Duodenal mucosa (tissue), 2 donors: ENCODE measurements around the gene ADAMTS12.

Experiments
- H3K27ac ChIP-seq: one replicate; pipeline ENCODE4 v1.7.0; 2013; ENCODE audit warnings: low read depth, low read length
- H3K27me3 ChIP-seq, 2 donors: one replicate each; pipeline ENCODE4 v1.7.0; 2013; ENCODE audit warnings: low read length in 2 of 2, control low read depth in 1 of 2; ENCODE audit not compliant: insufficient read depth in 2 of 2, control insufficient read depth in 1 of 2
- H3K36me3 ChIP-seq, 2 donors: one replicate each; pipeline ENCODE4 v1.7.0; 2013; ENCODE audit warnings: low read length in 2 of 2, control low read depth in 1 of 2; ENCODE audit not compliant: insufficient read depth in 2 of 2, control insufficient read depth in 1 of 2
- H3K4me1 ChIP-seq, 2 donors: one replicate each; pipeline ENCODE4 v1.7.0; 2013; ENCODE audit warnings: low read length in 2 of 2, control low read depth in 1 of 2; ENCODE audit not compliant: insufficient read depth in 2 of 2, control insufficient read depth in 1 of 2
- H3K4me3 ChIP-seq, 2 donors: one replicate each; pipeline ENCODE4 v1.7.0; 2013; ENCODE audit warnings: low read length in 2 of 2, low read depth in 1 of 2
- H3K9ac ChIP-seq, 2 donors: one replicate each; pipeline ENCODE4 v1.7.0; 2013; ENCODE audit warnings: low read length in 2 of 2, low read depth in 1 of 2
- H3K9me3 ChIP-seq, 2 donors: one replicate each; pipeline ENCODE4 v1.7.0; 2013; ENCODE audit warnings: low read length in 2 of 2, control low read depth in 1 of 2; ENCODE audit not compliant: control insufficient read depth in 1 of 2

Gene ADAMTS12

DNA sequence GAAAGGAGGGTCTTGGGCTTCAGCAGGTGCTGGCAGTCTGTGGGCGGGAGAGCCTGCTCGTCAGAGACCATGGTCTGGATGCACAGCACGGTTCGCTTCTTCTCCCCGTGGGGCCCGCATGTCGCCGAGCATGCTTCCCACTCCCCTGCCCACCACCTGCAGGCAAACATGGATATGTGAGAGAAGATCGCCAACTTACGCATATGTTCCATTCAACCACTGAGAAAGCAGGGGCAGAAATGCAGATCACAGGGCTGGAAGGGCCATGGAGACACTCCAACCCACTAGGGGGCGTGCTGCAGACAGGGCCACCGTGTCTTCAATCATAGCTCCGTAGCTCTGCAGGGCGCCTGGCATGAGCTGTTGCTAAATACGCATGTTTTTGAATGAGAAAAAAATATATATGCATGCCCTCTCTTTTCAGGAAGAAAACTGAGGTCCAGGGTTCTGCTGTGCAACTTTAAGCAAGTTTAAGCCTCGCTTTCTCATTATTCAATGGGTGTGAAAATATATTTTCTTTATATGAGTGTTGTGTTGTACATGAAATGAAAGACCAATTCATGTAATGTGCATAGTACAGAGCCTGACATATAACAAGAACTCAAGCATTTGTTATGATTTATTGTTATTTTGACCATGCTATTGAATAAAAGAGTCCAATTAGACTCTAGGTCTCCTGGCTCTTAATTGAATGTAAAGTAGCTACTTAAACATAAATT, 303.0 kb downstream of the ADAMTS12 start:
- no peaks in the 10 kb centered on the region for H3K27me3 ChIP-seq
- no peaks in the 10 kb centered on the region for H3K36me3 ChIP-seq
- H3K4me1 ChIP-seq = no peaks in the 10 kb centered on the region
- no peak overlapping the region for H3K27ac ChIP-seq
- no peak overlapping the region for H3K4me3 ChIP-seq
- H3K9me3 ChIP-seq = no peaks in the 10 kb centered on the region
- H3K9ac ChIP-seq = no peak overlapping the region

DNA sequence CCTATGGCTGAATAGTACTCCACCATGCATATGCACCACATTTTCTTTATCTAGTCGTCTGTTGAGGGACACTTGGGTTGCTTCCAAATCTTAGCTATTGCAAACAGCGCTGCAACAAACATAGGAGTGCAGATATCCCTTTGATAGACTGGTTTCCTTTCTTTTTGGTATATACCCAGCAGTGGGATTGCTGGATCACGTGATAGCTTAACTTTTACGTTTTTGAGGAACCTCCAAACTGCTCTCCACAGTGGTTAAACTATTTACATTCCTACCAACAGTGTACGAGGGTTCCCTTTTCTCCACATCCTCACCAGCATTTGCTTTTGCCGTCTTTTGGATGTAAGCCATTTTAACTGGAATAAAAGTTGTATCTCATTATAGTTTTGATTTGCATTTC, 308.5 kb downstream of the ADAMTS12 start:
- H3K4me3 ChIP-seq = no peak overlapping the region
- no peaks in the 10 kb centered on the region for H3K4me1 ChIP-seq
- H3K27me3 ChIP-seq = no peaks in the 10 kb centered on the region
- no peaks in the 10 kb centered on the region for H3K9me3 ChIP-seq
- H3K36me3 ChIP-seq = no peaks in the 10 kb centered on the region
- H3K27ac ChIP-seq = no peak overlapping the region
- no peak overlapping the region for H3K9ac ChIP-seq

DNA sequence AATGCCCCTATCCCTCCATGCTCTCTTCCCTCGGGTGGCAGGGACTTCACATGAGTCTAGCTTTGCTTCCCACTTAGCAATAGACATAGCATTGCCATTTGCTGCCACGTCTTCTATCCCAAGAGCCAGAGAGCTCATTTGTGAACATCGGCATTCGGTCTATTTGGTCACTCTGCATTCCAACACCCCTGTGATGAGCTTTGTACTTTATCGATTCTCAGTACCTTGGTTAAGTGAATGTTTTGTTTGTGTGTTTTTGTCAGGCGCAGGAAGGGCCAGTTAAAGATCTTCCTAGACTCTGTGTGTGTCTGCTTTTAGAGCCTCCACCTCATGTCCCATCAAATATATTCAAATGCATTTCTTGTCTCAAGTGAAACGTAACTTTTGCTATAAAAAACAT, 309.4 kb downstream of the ADAMTS12 start:
- Histone ChIP-seq H3K27me3 (no peaks in the 10 kb centered on the region), H3K4me1 (no peaks in the 10 kb centered on the region), H3K9ac (no peak overlapping the region), H3K36me3 (no peaks in the 10 kb centered on the region), H3K4me3 (no peak overlapping the region), H3K9me3 (no peaks in the 10 kb centered on the region), H3K27ac (no peak overlapping the region)

DNA sequence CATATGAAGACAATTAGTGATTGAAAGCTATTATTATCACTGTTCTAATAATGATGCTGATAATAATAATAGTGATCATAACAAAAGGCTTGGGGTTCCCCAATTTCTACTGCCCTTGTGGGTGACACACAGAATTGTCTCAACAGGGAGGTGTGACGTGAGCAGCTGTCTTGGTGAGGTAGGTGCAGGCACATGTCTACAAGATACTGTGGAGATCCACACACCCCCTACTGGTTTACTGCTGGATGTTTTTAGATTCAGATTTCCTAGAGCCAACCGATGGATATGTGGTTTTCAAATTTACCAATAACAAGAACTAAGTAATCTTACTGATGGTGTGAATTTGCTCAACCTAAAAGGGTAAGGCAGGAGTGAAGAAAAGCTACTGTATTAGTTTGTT, 312.0 kb downstream of the ADAMTS12 start:
- H3K4me3 ChIP-seq = no peak overlapping the region
- no peak overlapping the region for H3K27ac ChIP-seq
- no peaks in the 10 kb centered on the region for H3K36me3 ChIP-seq
- H3K9me3 ChIP-seq = no peaks in the 10 kb centered on the region
- no peaks in the 10 kb centered on the region for H3K4me1 ChIP-seq
- H3K27me3 ChIP-seq = no peaks in the 10 kb centered on the region
- no peak overlapping the region for H3K9ac ChIP-seq

DNA sequence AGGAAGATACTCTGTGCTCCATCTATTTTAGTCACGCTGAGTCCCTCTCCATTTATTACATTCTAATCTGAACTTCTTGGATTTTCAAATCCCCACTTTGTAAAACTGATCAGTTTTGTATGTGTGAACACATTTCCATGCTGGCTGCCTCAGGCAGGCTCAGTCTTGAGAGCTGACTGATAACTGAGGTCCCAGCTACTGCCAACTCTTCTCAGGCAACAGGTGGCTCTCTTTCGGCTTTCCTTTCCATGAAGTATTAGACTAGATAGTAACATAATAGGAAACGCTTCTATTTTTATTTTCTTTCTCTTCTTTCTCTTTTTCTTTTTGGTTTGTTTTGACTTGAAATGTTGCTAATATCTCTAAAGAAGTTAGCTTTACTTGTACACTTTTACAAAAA, 312.6 kb downstream of the ADAMTS12 start:
- no peaks in the 10 kb centered on the region for H3K9me3 ChIP-seq
- no peak overlapping the region for H3K27ac ChIP-seq
- no peak overlapping the region for H3K9ac ChIP-seq
- no peak overlapping the region for H3K4me3 ChIP-seq
- no peaks in the 10 kb centered on the region for H3K4me1 ChIP-seq
- no peaks in the 10 kb centered on the region for H3K27me3 ChIP-seq
- H3K36me3 ChIP-seq = no peaks in the 10 kb centered on the region

DNA sequence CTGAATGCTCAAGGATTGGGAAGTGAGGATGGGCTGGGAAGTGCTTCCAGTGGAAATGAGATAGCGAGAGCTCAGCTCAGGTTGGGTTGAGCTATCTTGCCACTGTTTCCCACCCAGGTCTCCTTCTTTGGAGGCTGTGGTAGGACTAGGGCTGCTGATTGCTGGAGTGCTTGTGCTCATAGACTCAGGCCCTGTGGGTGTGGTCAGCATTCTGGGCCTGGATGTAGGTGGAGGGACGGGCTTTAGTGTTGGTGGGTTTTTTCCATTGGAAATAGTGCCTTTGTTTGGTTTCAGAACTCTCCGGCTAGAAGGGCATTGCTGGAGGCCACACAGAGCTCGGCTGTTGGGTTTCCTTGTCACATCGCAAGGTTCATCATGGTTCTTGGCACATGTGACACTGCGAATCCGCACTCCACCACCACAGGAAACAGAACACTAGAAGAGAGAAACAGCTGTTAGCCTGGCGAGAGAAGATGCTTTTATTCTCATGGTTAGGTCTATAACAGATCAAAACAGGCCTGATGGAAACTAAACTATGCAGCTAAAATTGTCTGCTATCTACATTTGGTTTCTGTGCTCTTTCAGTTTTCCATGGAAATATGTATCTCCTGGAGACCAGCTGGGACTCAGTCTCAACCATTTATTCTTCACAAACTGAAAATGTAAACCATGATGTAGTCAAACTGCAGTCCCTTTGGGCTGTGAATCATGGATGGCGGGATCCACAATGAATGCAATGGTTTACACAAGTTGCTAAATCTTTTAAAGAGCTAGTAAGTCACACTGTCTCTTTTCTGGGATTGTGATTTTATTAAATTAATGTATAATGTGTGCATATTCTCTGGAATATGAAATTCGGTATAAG, 314.8 kb downstream of the ADAMTS12 start:
- Histone ChIP-seq H3K9me3 (no peaks in the 10 kb centered on the region), H3K27ac (no peak overlapping the region)

GRCh38 chr5:33565324-33565723, 326.5 kb downstream of the ADAMTS12 start:
- peaks cover 0 to 5% of the 10 kb centered on the region in 2 donors for H3K4me1 ChIP-seq
- no peak overlapping the region for H3K9ac ChIP-seq
- no peaks in the 10 kb centered on the region for H3K27me3 ChIP-seq
- H3K9me3 ChIP-seq = no peaks in the 10 kb centered on the region
- no peak overlapping the region for H3K27ac ChIP-seq
- no peak overlapping the region for H3K4me3 ChIP-seq
- H3K36me3 ChIP-seq = no peaks in the 10 kb centered on the region

More for the DNA sequence above, 314.8 kb downstream of the ADAMTS12 start:
- no peaks in the 10 kb centered on the region for H3K4me1 ChIP-seq
- no peak overlapping the region for H3K4me3 ChIP-seq
- no peak overlapping the region for H3K9ac ChIP-seq
- no peaks in the 10 kb centered on the region for H3K36me3 ChIP-seq
- no peaks in the 10 kb centered on the region for H3K27me3 ChIP-seq

DNA sequence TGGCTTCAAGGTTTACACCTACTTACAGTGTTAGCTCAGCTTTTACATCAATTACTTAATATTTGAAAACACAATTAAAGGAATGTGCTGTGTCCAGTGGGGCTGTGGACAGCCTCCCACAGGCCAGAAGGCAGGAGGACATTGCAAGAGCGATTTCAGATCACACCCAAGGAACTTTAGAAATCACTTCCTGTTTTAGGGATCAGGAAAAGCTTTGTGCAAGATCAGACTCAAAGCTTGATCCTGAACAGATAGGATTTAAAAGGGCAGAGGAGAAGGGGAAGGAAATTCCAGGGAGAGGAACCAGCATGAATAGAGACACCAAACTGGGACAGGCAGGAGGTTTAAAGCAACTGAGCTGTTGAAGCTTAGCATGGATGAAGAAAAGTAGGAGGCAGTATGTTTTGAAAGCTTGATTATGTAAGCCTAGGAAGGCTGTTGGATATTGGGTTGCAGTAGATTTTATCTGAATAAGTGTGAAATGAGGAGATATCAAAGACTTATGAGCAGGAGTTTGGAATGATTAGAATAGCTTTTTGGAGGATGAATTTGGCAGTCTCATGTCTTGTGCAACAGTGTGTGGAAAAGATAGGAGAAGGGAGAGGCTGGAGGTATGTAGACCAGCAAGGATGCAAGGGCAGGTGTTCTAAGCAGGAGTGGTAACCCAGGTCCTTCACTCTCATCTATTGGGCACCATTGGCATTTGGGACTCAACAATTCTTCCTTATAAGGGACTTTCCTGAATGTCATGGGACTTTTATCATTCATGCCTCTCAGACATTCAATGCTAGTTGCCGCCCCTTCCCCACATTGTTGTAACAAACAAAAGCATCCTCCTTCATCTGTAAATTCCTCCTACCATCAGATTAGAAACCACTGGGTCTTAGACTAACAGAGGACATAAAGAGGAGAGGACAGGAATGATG, 327.5 kb downstream of the ADAMTS12 start:
- no peaks in the 10 kb centered on the region for H3K9me3 ChIP-seq
- no peaks in the 10 kb centered on the region for H3K27me3 ChIP-seq

DNA sequence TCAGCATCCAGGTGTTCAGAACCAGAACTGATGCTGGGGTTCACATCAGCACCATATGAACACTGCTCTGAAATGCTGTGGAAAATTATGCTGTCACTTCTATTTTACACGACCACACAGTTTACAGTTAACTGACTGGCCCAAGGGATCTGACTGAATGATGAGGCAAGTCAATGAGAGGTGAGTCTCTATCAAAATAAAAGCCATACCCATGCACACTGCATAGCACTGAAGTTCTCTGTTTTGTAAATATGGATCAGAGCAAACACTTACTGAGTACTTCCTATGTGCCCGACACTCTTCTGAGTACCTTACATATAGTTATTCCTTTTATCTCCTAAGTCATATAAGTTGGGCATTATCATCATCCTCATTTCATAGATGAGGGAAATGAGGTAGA, 328.3 kb downstream of the ADAMTS12 start:
- Histone ChIP-seq H3K36me3 (no peaks in the 10 kb centered on the region), H3K4me3 (no peak overlapping the region), H3K9ac (no peak overlapping the region), H3K27me3 (no peaks in the 10 kb centered on the region), H3K9me3 (no peaks in the 10 kb centered on the region), H3K27ac (no peak overlapping the region), H3K4me1 (peaks cover 0 to 5% of the 10 kb centered on the region in 2 donors)

More for the DNA sequence above, 327.5 kb downstream of the ADAMTS12 start:
- H3K4me1 ChIP-seq = peaks cover 0 to 5% of the 10 kb centered on the region in 2 donors
- no peak overlapping the region for H3K9ac ChIP-seq
- no peak overlapping the region for H3K4me3 ChIP-seq
- H3K36me3 ChIP-seq = no peaks in the 10 kb centered on the region
- no peak overlapping the region for H3K27ac ChIP-seq
